COR-L47 (cell line): ENCODE data around the gene SHISA9.

Experiments
- DNase-seq: peaks from one replicate; lab custom pipeline; 2025; lab: John Stamatoyannopoulos, UW

SHISA9 gene

GRCh38 chr16:13120091-13120490 lies 218.7 kb downstream of the SHISA9 start:
- DNase-seq, result no peak

DNA sequence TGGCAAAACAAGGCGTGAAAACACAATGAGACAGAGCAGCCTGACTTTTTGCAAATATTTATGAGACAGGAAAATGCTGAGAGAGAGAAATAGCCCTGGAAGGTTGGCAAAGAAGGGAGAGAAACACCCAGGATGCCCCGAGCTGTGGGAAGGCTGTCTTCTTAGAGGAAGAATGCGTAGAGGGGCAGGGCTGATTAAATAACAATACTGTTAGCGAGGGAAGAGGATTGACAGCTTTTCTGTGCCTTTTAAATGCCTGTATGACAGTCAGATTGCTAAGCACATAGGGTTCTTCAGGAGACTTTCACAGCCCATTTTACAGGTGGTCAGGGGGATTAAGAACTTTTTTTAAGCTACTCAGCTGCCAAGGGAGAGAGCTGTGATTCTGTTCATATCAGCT lies 219.2 kb downstream of the SHISA9 start:
- no peak for DNase-seq

- DNase-seq, result no peak
These were observed 222.6 kb downstream of the SHISA9 start for GRCh38 chr16:13123991-13124390.

DNA sequence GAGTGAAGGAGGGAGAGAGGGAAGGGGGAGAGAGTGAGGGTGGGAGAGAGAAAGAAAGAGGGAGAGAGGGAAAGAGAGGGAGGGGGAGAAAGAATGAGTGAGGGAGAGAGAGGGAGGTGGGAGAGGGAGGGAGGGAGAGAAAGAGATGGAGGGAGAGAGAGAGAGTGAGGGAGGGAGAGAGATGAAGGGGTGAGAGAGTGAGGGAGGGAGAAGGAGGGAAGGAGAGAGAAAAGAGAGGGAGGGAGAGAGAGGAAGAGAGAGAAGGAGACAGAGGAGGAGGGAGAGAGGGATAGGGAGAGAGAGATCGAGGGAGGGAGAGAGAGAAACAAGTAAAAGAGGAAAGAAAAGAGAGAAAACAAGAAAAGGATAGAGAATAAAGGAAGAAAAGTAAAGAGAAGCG lies 225.7 kb downstream of the SHISA9 start:
- DNase-seq, result no peak

DNA sequence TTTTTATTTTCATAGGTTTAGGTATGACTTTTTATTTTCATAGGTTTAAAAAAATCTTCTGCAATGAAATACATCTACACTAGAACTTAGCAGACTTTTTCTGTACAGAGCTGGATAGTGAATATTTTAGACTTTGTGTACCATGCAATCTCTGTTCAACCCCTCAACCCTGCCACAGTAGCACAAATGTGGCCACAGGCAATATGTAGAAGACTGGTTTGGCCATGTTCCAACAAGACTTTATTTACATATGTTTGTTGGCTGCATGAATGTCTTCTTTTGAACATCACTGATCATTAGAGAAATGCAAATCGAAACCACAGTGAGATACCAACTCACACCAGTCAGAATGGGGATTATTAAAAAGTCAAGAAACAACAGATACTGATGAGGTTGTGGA lies 229.2 kb downstream of the SHISA9 start:
- no peak for DNase-seq

GRCh38 chr16:13134836-13135235 lies 233.4 kb downstream of the SHISA9 start:
- no peak for DNase-seq

GRCh38 chr16:13136901-13137300 lies 235.5 kb downstream of the SHISA9 start:
- DNase-seq, result no peak

GRCh38 chr16:13138528-13138927 lies 237.1 kb downstream of the SHISA9 start:
- DNase-seq, result no peak

GRCh38 chr16:13139661-13140241 lies 238.4 kb downstream of the SHISA9 start:
- no peak for DNase-seq

DNA sequence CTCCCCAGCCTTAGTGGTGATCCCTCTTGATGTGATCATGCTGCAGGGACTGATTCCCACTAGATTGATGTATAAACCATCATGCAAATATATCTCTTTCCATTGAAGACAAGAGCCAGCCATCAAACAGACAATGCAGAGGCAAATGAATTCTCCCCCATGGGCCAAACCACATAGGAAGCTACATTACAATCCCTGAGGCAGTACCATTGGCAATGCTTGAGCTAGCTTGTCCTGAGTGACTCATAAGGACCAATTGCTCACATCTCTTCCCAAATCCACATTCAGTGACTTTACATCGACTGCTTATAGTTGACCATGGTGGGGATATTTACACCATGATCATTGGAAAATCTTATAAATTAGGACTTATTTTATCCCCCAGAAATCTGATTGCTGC lies 242.2 kb downstream of the SHISA9 start:
- no peak for DNase-seq

GRCh38 chr16:13146829-13147228 lies 245.4 kb downstream of the SHISA9 start:
- DNase-seq, result no peak

DNA sequence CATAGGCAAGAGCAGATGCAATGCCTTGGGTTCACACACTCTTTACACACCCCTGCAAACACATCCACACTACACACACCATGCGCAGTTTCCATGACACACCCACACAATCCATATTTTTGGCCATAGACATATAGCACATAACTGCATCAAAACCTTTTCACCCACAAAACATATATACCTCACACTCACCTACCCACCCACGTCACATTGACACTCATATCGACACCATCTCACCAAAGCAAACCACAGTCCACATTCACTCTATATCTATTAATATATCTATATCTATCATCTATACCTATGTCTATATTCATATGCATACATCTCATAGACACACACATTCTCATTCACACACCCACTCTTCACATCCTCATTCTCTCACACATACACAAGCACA lies 246.9 kb downstream of the SHISA9 start:
- no peak for DNase-seq

DNA sequence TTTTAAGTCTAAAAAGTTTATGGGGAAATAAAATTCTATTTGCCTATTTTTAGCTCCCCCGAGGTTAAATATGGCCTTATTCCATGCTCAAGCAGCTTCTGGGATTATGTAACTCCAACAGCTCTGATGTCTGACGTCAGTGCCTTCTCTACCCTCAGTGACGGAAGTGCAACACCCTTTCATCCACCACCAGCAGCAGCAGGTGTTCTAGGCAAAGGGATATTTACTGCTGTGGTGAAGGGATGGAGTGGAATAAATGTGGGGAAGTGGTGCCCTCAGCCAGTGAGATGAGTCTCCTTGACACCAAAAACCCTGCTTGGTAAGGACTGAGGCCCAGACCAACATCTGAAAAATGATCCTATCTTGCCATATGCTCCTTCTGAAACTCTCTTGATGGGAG lies 247.4 kb downstream of the SHISA9 start:
- no peak for DNase-seq

DNA sequence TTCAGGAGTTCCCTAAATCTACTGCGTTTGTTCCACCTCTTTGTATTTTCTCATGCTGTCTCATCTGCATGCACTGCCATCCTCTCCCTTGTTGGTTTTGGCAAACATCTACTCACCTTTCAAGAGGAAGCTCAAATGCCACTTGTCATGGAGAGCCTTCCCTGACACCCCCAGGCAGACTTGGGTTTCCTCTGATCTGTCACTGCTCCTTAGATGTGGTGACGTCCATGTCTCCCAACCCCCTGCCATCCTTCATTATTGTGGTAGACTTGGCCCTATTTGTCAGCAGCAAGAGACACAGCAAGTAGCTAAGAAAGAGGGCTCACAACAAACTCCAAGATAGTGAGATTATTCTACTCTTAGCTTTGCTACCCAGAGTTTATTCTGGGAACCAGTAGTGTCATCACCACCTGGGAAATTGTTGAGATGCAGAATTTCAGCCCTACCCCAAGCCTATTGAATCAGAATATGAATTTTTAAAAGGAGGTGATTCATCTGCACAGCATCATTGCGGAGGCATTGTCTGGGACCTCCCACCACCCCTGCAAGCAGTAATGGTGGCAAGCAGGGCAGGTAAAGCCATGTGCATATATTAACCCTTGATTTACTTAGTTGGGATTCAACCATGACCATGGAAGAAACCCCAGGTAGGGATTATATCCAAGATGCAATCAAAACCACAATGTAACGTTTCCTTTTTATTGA lies 248.9 kb downstream of the SHISA9 start:
- DNase-seq, result no peak

DNA sequence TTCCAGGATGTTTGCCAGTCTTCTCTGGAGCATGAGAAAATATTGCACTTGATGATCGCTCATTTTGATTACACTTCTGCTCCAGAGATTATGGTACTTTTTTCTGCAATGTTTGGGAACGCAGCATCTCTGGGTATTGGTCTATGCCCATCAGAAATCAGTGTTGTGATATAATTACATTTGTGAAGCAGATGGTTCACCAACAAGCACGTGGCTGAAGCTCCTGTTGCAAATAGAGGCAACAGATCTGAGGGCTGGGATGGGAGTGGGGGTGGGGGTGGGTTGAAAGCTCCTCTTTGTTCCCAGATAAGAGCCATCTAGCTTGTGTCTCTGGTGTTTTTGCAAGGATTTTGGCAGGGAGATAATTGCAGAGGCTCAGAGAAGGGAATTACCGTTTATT lies 252.3 kb downstream of the SHISA9 start:
- DNase-seq, result no peak

- no peak for DNase-seq
These were observed 253.4 kb downstream of the SHISA9 start for GRCh38 chr16:13154799-13155198.

- DNase-seq, result no peak
These were observed 254.0 kb downstream of the SHISA9 start for GRCh38 chr16:13155377-13155776.

DNA sequence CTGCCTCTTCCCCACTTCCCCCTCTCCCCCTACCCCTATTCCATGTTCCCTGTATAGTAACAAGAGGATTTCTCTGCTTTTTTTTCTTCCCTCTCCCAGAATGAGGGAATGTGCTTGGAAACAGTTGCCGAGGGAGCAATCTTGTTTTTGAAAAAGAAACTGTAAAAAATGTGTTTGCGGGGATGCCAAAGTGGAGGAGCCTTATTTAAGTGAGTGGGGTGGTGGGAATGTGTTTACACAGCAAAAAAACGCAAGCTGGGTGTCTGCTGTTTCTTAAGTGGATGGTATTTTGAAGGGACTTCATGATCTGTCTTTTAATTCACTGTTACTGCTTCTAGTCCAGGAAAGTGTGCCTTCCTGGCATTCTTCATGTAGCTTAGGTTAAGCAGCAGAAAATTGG lies 254.4 kb downstream of the SHISA9 start:
- no peak for DNase-seq

GRCh38 chr16:13157082-13157481 lies 255.7 kb downstream of the SHISA9 start:
- DNase-seq, result no peak

DNA sequence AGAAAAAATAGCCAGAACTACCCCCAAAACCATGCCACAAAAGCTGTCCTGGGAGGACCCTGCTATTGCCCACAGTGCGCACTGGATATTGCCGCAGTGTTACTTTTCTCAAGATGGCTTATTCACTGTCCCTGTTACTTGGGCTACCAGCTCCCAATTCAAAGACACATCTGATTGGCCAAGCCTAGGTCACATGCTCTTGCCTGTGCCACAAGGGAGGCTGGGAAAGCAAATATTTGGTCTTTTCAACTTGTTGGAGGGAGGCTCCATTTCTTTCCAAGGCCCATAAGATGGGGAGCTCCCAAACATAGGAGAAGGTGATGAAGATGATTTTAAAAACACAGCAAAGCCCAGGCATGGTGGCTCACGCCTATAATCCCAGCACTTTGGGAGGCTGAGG lies 257.0 kb downstream of the SHISA9 start:
- DNase-seq, result no peak

- no peak for DNase-seq
These were observed 263.6 kb downstream of the SHISA9 start for GRCh38 chr16:13165024-13165423.

DNA sequence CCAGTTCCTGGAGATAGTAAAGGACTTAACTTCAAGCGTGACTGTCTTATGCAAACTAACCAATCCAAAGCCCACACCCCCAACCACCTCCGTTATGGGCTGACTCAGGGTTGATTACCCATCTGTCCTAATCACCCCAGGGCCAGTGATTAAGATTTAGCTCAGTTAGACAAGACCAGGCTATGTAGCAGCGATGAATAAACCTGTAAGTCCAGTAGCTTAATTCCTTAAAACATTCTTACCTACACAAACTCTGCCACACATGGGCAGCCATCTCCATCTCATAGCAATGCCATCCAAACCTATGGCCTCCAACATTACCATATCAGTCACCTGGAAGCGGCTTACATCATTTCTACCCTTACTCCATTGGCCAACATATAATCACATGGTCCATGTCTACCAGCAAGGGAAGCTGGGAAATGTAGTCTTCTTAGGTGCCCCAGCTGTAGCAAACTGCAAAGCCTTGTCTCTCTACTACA lies 266.7 kb downstream of the SHISA9 start:
- DNase-seq, result no peak

GRCh38 chr16:13171313-13171712 lies 269.9 kb downstream of the SHISA9 start:
- DNase-seq, result no peak

- DNase-seq, result no peak
These were observed 275.3 kb downstream of the SHISA9 start for GRCh38 chr16:13176711-13177110.
